BJ (cell line): ENCODE results near the gene DUSP8. TPM values are rescaled to one million over a fixed set of nuclear protein-coding genes. Genes with fewer than 3 reads are reported as not detected.
A peak's percentile ranks its signal among the peaks of the same experiment; 100 is the strongest.
"Not testable (repeated sequence)": the region's sequence is repeated elsewhere in the genome, so short reads cannot be mapped to it uniquely, and the experiment has no call there.

Experiments
- CTCF ChIA-PET: fragments of 350-600 bp; formaldehyde crosslinking; extraction: SDS; loops from one replicate; lab custom pipeline; 2021; ENCODE audit warnings: antibody characterized with exemption, inconsistent platforms; lab: Yijun Ruan, JAX
- POLR2A ChIA-PET: fragments of 300-600 bp; sonication (Branson Sonifier 250); formaldehyde crosslinking; extraction: SDS; loops from one replicate; lab custom pipeline; 2021; ENCODE audit warnings: antibody characterized with exemption; lab: Charles Lee
- DNase-seq: peaks from one replicate; pipeline ENCODE4 v3.0.0-alpha.2; 2011; ENCODE audit warnings: low read depth
- H3K27me3 ChIP-seq: 2 replicates; pipeline ENCODE4 v1.6.0; 2011; ENCODE audit warnings: low read length; ENCODE audit not compliant: control insufficient read depth, insufficient read depth
- H3K36me3 ChIP-seq: 2 replicates; pipeline ENCODE4 v1.5.1; 2011; ENCODE audit warnings: low read length; ENCODE audit not compliant: control insufficient read depth, insufficient read depth
- H3K4me3 ChIP-seq: 2 replicates; pipeline ENCODE4 v1.5.1; 2011; ENCODE audit warnings: low read depth, mild to moderate bottlenecking, control low read depth, low read length
- CTCF ChIP-seq: IDR thresholded peaks from 2 replicates; pipeline ENCODE4 v1.5.1; 2011; ENCODE audit warnings: low read depth, mild to moderate bottlenecking, control low read depth, inconsistent platforms, low read length, moderate library complexity; ENCODE audit not compliant: insufficient read depth
- polyA plus RNA-seq: library from polyadenylated mRNA; depleted of rRNA; stranded (reverse); fragments of >200 nt; gene quantifications from 2 replicates; pipeline ENCODE4 v1.2.3, GENCODE V29; 2011

DUSP8 gene
- polyA plus RNA-seq, 1 experiment, result 3.4 TPM

- TF ChIP-seq CTCF, result peak; percentile 94
- CTCF ChIA-PET, result interaction anchor here (0.7 to 3.0 kb wide), 32 partner anchors 8 to 454 kb away, joined by 3 to 36 read pairs (median 4); no protein-coding TSS in a partner anchor
- Histone ChIP-seq H3K4me3 (no peak overlapping the region), H3K27me3 (no peaks in the 10 kb centered on the region), H3K36me3 (no peaks in the 10 kb centered on the region; the same call in 1 of the 2 replicates)
- no peak for DNase-seq
- POLR2A ChIA-PET, result no interaction called here
Observed at GRCh38 chr11:1515082-1516060, 56.7 kb downstream of the DUSP8 start.

GRCh38 chr11:1514336-1515061 is 57.6 kb downstream of the DUSP8 start:
- ChIA-PET CTCF (interaction anchor here (0.7 to 3.0 kb wide), 23 partner anchors 8 to 454 kb away, joined by 3 to 36 read pairs (median 4); no protein-coding TSS in a partner anchor), POLR2A (no interaction called here)
- TF ChIP-seq CTCF, result no peak
- Histone ChIP-seq H3K4me3 (no peak overlapping the region), H3K27me3 (no peaks in the 10 kb centered on the region), H3K36me3 (no peaks in the 10 kb centered on the region; the same call in 1 of the 2 replicates)
- no peak for DNase-seq

- no peaks in the 10 kb centered on the region for H3K27me3 ChIP-seq
- no peaks in the 10 kb centered on the region; the same call in 1 of the 2 replicates for H3K36me3 ChIP-seq
- H3K4me3 ChIP-seq, result no peak overlapping the region
- no peak for TF ChIP-seq CTCF
- ChIA-PET POLR2A (no interaction called here), CTCF (interaction anchor here (1.2 to 3.0 kb wide), 5 partner anchors 7 to 312 kb away, joined by 3 to 36 read pairs (median 8); no protein-coding TSS in a partner anchor)
- no peak for DNase-seq
Observed at GRCh38 chr11:1513326-1514296, 58.5 kb downstream of the DUSP8 start.

GRCh38 chr11:1512531-1513258 is 59.4 kb downstream of the DUSP8 start:
- DNase-seq, CTCF ChIA-PET, H3K36me3 ChIP-seq, POLR2A ChIA-PET, H3K4me3 ChIP-seq, H3K27me3 ChIP-seq: not testable (repeated sequence)
